HepG2 (cell line): ENCODE data around the gene LEUTX. TPM values are rescaled to one million over a fixed set of nuclear protein-coding genes. Genes with fewer than 3 reads are reported as not detected.

Experiments
- ATAC-seq: fragments of 200-7000 bp; cut with Tn5 transposase; 3 replicates; pipeline ENCODE4 v1.9.1; 2020; ENCODE audit warnings: mild to moderate bottlenecking, moderate library complexity
- BruUV-seq: library from RNA; stranded (reverse); fragments of 400-500 nt; replicated peaks from 2 replicates; lab custom pipeline; 2021; lab: Mats Ljungman, UMichigan
- CTCF ChIA-PET: fragments of 300-600 bp; formaldehyde crosslinking; extraction: SDS; loops from one replicate; lab custom pipeline; 2021; ENCODE audit warnings: low total read pairs, inconsistent platforms, low intra/inter-chr PET ratio; lab: Yijun Ruan, JAX
- POLR2A ChIA-PET: fragments of 350-600 bp; sonication (Branson Sonifier 250); formaldehyde crosslinking; loops from one replicate; lab custom pipeline; 2020; ENCODE audit warnings: antibody characterized with exemption, inconsistent platforms; lab: Yijun Ruan, JAX
- DNase-seq: peaks from one replicate; pipeline ENCODE4 v3.0.0-alpha.2; 2015; ENCODE audit warnings: low spot score
- FAIRE-seq: peaks from 3 replicates; lab custom pipeline; 2011; peaks lifted over from hg19 to GRCh38; lab: Jason Lieb, UNC
- H2AFZ ChIP-seq: one replicate; pipeline ENCODE4 v1.6.1; 2011; ENCODE audit warnings: low read length, inconsistent platforms
- H3K27ac ChIP-seq: fragments of 300-600 bp; 3 replicates; pipeline ENCODE4 v1.8.0; 2011; ENCODE audit warnings: mixed run types, mild to moderate bottlenecking, mixed read lengths, low read length, inconsistent platforms; ENCODE audit not compliant: insufficient read depth; ENCODE audit errors: extremely low read length
- H3K27me3 ChIP-seq, 2 experiments: fragments of 200-600 bp in 1 of 2; 2 replicates in 1 of 2; 3 replicates in 1 of 2; pipeline versions ENCODE4 v1.6.0 to v1.8.0; 2011; ENCODE audit warnings: low read length in 2 of 2, mild to moderate bottlenecking in 2 of 2, moderate library complexity in 2 of 2, inconsistent platforms in 1 of 2; ENCODE audit not compliant: insufficient read depth in 2 of 2, control insufficient read depth in 1 of 2
- H3K36me3 ChIP-seq, 2 experiments: fragments of 200-600 bp in 1 of 2; replicated peaks in 1 of 2; 2 replicates in 1 of 2; 3 replicates in 1 of 2; pipeline versions ENCODE4 v1.5.1 to v1.8.0; 2011; ENCODE audit warnings: low read length in 2 of 2, inconsistent platforms in 1 of 2; ENCODE audit not compliant: insufficient read depth in 2 of 2, control insufficient read depth in 1 of 2
- H3K4me1 ChIP-seq: 2 replicates; pipeline ENCODE4 v1.5.1; 2012; ENCODE audit warnings: low read length, inconsistent platforms; ENCODE audit not compliant: insufficient read depth
- H3K4me2 ChIP-seq: 2 replicates; pipeline ENCODE4 v1.6.0; 2011; ENCODE audit warnings: low read depth, low read length, inconsistent platforms
- H3K4me3 ChIP-seq, 3 experiments: fragments of 200-600 bp in 1 of 3; sonication (generic), shearing (Covaris generic) in 1 of 3; replicated peaks in 1 of 3; 2 replicates each; pipeline ENCODE4 v1.5.1; 2011 to 2016; ENCODE audit warnings: low read length in 3 of 3, inconsistent platforms in 2 of 3, low read depth in 2 of 3, mild to moderate bottlenecking in 2 of 3, control low read depth in 1 of 3, mixed read lengths in 1 of 3; ENCODE audit not compliant: insufficient read depth in 1 of 3
- H3K79me2 ChIP-seq: one replicate; pipeline ENCODE4 v1.6.1; 2011; ENCODE audit warnings: low read length, inconsistent platforms; ENCODE audit not compliant: insufficient read depth
- H3K9ac ChIP-seq: 2 replicates; pipeline ENCODE4 v1.6.0; 2011; ENCODE audit warnings: mild to moderate bottlenecking, low read depth, low read length, inconsistent platforms; ENCODE audit not compliant: insufficient read depth
- H3K9me3 ChIP-seq: 2 replicates; pipeline ENCODE4 v1.5.1; 2012; ENCODE audit warnings: mild to moderate bottlenecking, low read length
- H4K20me1 ChIP-seq: 2 replicates; pipeline ENCODE4 v1.6.0; 2011; ENCODE audit warnings: inconsistent platforms, mild to moderate bottlenecking, low read length, moderate library complexity; ENCODE audit not compliant: insufficient read depth
- ARID3A ChIP-seq: IDR thresholded peaks from 2 replicates; pipeline ENCODE4 v1.6.1; 2012; ENCODE audit warnings: low read depth, low read length, improper control_type of control experiment
- DZIP1 ChIP-seq: sonication (generic); formaldehyde crosslinking; IDR thresholded peaks from 2 replicates; pipeline ENCODE4 v1.5.0; 2020; ENCODE audit warnings: mild to moderate bottlenecking, missing genetic modification reagents
- HMGXB4 ChIP-seq, 2 experiments: sonication (generic) in 1 of 2; formaldehyde crosslinking in 1 of 2; IDR thresholded peaks; 2 replicates each; pipeline versions ENCODE4 v1.4.0 to v1.6.1; 2018 to 2020; ENCODE audit warnings: missing genetic modification reagents in 2 of 2, borderline replicate concordance in 1 of 2, low read depth in 1 of 2, mild to moderate bottlenecking in 1 of 2, missing biosample characterization in 1 of 2
- MXD1 ChIP-seq: sonication (generic); formaldehyde crosslinking; IDR thresholded peaks from 2 replicates; pipeline ENCODE4 v1.4.0; 2020; ENCODE audit warnings: mild to moderate bottlenecking, missing genetic modification reagents
- TEF ChIP-seq: sonication (generic); formaldehyde crosslinking; IDR thresholded peaks from 2 replicates; pipeline ENCODE4 v1.5.0; 2020; ENCODE audit warnings: missing genetic modification reagents
- ZNF407 ChIP-seq: sonication (generic); formaldehyde crosslinking; IDR thresholded peaks from one replicate; pipeline ENCODE4 v1.5.1; 2020; ENCODE audit warnings: mild to moderate bottlenecking, missing genetic modification reagents; ENCODE audit errors: not compliant biosample characterization
- WGBS: methylation state at CpG from one replicate; pipeline ENCODE4 v1.1.6; 2017; ENCODE audit warnings: low lambda C conversion rate; 5-methylcytosine and 5-hydroxymethylcytosine counted together
- in situ Hi-C: cut with HindIII; loops from 2 replicates; pipeline ENCODE4 v1.10.0; 2017; ENCODE audit warnings: low pct_unique_long_range_greater_than_20kb; ENCODE audit not compliant: extremely low pct_ligation_motif_present
- intact Hi-C: fragments of 100-400 bp; cut with micrococcal nuclease; formaldehyde crosslinking; loops from one replicate; pipeline ENCODE4 v1.10.0; 2022; ENCODE audit not compliant: unreplicated experiment
- polyA plus RNA-seq, 8 experiments: library from polyadenylated mRNA; depleted of rRNA in 3 of 8; stranded (reverse) in 7 of 8; unstranded in 1 of 8; fragments of >200 nt; fragmentation: Illumina TruSeq in 4 of 8; extraction: Trizol in 4 of 8; gene quantifications; 2 replicates each; pipeline versions ENCODE4 v1.2.1 to v1.2.3, GENCODE V29; 2011 to 2016; ENCODE audit warnings: low read depth in 4 of 8, missing spikeins in 1 of 8, mixed read lengths in 1 of 8; ENCODE audit not compliant: insufficient read depth in 1 of 8
- total RNA-seq, 5 experiments: library from RNA; depleted of rRNA; stranded (reverse); fragments of >200 nt; fragmentation: Illumina TruSeq; extraction: Trizol; gene quantifications; 2 replicates each; pipeline ENCODE4 v1.2.3, GENCODE V29; 2016; ENCODE audit warnings: low read depth in 1 of 5

The LEUTX gene
- total and polyA plus RNA-seq, 2 of the 13 experiments (the other 11 are each of a cell fraction or from before 2014, with no cell fraction given), result not detected

- Histone ChIP-seq H3K27ac (no peak within 1 kb of the TSS), H3K4me3 (no peak within 1 kb of the TSS), H3K36me3 (no peaks in the 10 kb centered on the region), H3K9me3 (no peaks in the 10 kb centered on the region), H3K79me2 (no peaks in the 10 kb centered on the region), H4K20me1 (no peaks in the 10 kb centered on the region), H3K9ac (no peak within 1 kb of the TSS), H3K4me2 (no peak within 1 kb of the TSS), H3K27me3 (peaks cover 3 to 13% of the 10 kb centered on the region in 2 experiments; a peak in 1 of 5 replicates), H3K4me1 (no peaks in the 10 kb centered on the region), H2AFZ (no peak within 1 kb of the TSS)
- DNase-seq (no peak), ATAC-seq (no peak), FAIRE-seq (no peak)
- CTCF ChIA-PET, result no interaction called here
- intact Hi-C loops, result no loop called here
- POLR2A ChIA-PET, result no interaction called here
- in situ Hi-C loops, result no loop called here
- 2% methylated on average over 3 of the region's 3 CpGs for WGBS
- no TSS peak for BruUV-seq
- no peak for TF ChIP-seq DZIP1 (CRISPR knock-in tag)
- no peak for TF ChIP-seq ZNF407 (CRISPR knock-in tag)
- no peak for TF ChIP-seq MXD1 (CRISPR knock-in tag)
- no peak for TF ChIP-seq ARID3A
- TF ChIP-seq HMGXB4 (CRISPR knock-in tag; IDR thresholded peaks at IDR 0.05; ENCODE audit: borderline replicate concordance in 1 of 2, low read depth in 1 of 2), result no peak
- no peak for TF ChIP-seq TEF
Measured at GRCh38 chr19:39737891-39738290, 40.8 kb upstream of the LEUTX start, which contains the start of gene CLC. Gene CLC, minus strand, starts transcription at chr19:39738029. Its CDS starts 77 bp downstream, at chr19:39737952.
